Mesodermal cell (in vitro differentiated cells): ENCODE data around the gene FRMD1.

Experiments used
- H3K27ac ChIP-seq: 2 replicates; pipeline ENCODE4 v1.7.0; 2013; ENCODE audit warnings: mild to moderate bottlenecking, low read depth, low read length, moderate library complexity; ENCODE audit not compliant: severe bottlenecking
- H3K36me3 ChIP-seq: 2 replicates; pipeline ENCODE4 v1.7.1; 2013; ENCODE audit warnings: mild to moderate bottlenecking, low read length, moderate library complexity; ENCODE audit not compliant: control insufficient read depth, insufficient read depth
- H3K4me1 ChIP-seq: one replicate; pipeline ENCODE4 v1.7.1; 2013; ENCODE audit warnings: mild to moderate bottlenecking, low read length; ENCODE audit not compliant: insufficient read depth, control insufficient read depth, poor library complexity, severe bottlenecking
- H3K4me3 ChIP-seq: 2 replicates; pipeline ENCODE4 v1.7.0; 2013; ENCODE audit warnings: low read length, control low read depth, mild to moderate bottlenecking; ENCODE audit not compliant: insufficient read depth, poor library complexity, severe bottlenecking; ENCODE audit errors: extremely low read depth
- H3K9me3 ChIP-seq: 2 replicates; pipeline ENCODE4 v1.7.1; 2013; ENCODE audit warnings: mild to moderate bottlenecking, low read length, moderate library complexity; ENCODE audit not compliant: control insufficient read depth
- WGBS, 2 experiments: methylation state at CpG; one replicate each; pipeline ENCODE4 v1.1.5; 2013; ENCODE audit warnings: missing lambda C conversion rate in 2 of 2; ENCODE audit not compliant: insufficient coverage in 2 of 2; 5-methylcytosine and 5-hydroxymethylcytosine counted together

FRMD1 gene

DNA sequence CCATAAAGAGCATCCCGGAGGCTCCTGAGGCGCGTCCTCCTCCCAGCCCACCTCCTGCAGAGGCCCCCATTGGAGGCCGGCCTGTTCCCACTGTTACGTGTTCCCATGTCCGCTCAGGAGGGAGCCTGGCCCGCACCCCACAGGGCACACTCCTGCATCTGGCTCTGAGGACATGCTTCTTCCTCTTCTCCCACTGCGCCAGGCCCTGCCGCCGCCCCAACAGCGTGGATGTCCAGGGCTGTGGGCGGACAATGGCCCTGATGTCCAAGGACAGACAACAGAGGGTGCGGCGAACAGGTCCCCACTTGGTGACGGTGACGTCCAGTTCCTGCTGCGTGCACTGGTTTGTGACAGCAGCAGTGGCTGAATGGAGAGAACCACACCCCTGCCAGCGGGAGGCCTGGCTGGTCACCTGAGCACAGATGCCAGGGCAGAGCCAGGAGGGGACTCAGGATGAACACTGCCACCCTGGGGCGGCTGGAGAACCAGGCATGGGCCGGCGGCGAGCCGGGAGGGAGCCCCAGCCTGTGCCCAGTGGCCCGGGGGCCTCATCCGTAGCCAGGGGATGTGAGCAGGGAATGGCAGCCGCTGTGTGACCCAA is 26.6 kb downstream of the FRMD1 start:
- H3K4me3 ChIP-seq: no peak overlapping the region
- no peaks in the 10 kb centered on the region for H3K9me3 ChIP-seq
- H3K4me1 ChIP-seq: peaks cover 7% of the 10 kb centered on the region
- no peaks in the 10 kb centered on the region for H3K36me3 ChIP-seq
- 92 to 94% methylated on average over 23 to 26 of the region's 26 CpGs for WGBS, 2 experiments
- H3K27ac ChIP-seq: no peak overlapping the region

DNA sequence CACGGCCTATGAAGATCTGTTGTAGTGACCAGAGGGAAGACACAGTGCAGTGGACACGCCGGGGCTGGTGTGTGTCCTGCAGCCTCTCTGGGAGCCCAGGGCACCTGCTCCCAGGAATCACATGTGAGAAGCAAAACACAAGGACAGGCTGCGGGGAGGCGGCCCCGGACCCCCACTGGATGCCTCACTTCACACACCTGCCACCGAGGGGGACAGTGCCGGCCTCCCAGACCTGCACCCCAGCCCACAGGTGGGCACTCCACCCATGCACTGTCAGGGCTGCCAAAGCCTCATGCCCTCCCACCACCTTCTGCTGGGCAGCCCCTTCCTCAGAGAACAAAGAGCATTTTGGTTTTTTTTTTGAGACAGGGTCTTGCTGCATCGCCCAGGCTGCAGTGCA is 27.4 kb downstream of the FRMD1 start:
- Histone ChIP-seq H3K4me3 (no peak overlapping the region), H3K27ac (no peak overlapping the region), H3K36me3 (no peaks in the 10 kb centered on the region), H3K4me1 (peaks cover 7% of the 10 kb centered on the region), H3K9me3 (no peaks in the 10 kb centered on the region)
- WGBS, 2 experiments: 92 to 97% methylated on average over 7 to 8 of the region's 9 CpGs

DNA sequence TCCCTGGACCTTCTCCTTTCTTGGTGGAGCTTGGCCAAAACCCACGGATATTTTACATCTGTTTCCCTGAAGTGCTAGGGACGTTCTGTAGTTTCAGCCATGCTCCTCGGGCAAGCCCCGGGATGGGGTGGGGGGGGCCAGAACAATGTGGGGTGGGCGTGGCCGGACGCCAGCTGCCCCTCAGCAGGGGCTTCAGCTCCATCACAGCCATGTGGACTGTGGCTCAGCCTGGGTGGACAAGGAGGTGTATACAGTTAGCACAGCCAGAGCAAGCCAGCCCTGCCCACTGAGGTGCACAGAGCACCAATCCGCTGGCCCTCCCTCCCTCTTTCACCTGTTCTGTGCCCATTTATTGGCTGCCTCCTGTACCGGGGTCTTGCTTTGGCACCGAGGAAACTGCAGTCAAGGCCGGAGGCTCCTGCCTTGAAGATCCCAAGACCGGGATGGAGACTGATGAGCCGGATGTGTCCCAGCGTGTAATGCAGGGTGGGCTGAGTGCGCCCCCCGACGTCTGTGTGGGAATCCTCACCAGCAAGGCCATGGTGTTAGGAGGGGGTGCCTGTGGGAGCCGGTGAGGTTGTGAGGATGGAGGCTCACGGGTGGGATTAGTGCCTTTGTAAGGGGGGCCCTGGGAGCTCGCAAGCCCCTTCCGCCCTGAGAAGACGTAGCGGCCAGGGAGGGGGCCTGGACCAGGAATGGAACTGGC is 28.0 kb downstream of the FRMD1 start:
- WGBS, 2 experiments: 80 to 85% methylated on average over 11 to 18 of the region's 23 CpGs
- no peaks in the 10 kb centered on the region for H3K36me3 ChIP-seq
- H3K27ac ChIP-seq: no peak overlapping the region
- H3K4me3 ChIP-seq: no peak overlapping the region
- H3K4me1 ChIP-seq: peaks cover 7% of the 10 kb centered on the region
- H3K9me3 ChIP-seq: no peaks in the 10 kb centered on the region

DNA sequence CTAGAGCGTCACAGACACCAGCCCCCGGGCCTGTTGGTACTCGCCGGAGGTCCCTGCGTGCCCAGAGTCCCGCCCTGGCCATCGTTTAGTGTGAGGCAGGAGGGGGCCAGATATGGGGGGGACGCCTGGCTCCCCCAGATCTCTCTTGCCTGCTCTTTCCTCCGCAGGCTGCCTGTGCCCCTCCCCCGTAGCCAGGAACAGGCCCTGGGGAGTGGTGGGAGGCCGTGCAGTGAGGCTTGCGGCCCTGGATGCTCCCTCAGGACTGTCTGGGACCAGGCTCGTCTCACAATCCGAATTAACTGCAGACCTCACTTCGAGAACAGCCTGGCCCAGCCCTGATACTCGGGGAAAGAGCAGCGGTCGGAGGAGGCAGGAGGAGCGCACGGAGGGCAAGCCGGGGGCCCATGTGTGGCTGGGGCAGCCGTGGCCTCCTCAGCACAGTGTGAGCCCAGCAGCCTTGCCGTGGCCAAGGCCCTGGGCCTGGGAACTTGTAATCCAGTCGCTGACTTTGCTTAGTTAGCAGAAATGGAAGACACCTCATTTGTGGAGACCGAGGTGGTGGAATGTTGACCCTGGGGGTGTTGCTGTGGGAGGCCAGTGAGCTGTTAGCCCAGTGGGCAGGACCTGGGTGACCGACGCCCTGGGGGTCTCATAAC is 28.7 kb downstream of the FRMD1 start:
- Histone ChIP-seq H3K27ac (no peak overlapping the region), H3K4me1 (peaks cover 10% of the 10 kb centered on the region), H3K9me3 (no peaks in the 10 kb centered on the region), H3K36me3 (no peaks in the 10 kb centered on the region), H3K4me3 (no peak overlapping the region)
- 92 to 93% methylated on average over 18 to 25 of the region's 27 CpGs for WGBS, 2 experiments

DNA sequence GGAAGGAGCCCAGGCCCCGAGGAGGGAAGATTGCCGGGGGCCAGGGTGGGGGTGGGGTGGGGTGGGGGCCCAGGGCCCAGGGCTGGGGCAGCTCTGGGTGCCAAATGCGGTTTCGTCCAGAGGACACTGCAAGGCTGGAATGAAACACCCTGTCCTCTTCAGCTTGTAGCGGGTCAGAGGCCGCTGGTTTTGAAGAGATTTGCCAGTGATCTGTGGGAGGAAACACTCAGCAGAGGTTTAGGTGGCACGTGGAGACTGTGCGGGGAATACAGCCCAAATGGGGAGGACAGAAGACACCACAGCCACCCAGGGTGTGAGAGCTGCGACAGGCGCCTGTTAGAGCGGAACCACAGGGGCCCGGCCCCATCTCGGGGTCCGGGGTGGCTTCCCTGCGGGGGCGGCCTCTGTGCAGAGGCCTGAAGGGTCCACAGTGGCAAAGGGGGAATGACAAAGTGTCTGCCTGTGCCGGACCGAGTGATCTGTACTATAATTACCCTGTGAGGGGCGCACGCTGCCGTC is 29.2 kb downstream of the FRMD1 start:
- H3K36me3 ChIP-seq: no peaks in the 10 kb centered on the region
- H3K9me3 ChIP-seq: no peaks in the 10 kb centered on the region
- no peak overlapping the region for H3K4me3 ChIP-seq
- WGBS, 2 experiments: 88 to 95% methylated on average over 9 to 19 of the region's 21 CpGs
- H3K4me1 ChIP-seq: peaks cover 8% of the 10 kb centered on the region
- H3K27ac ChIP-seq: no peak overlapping the region

DNA sequence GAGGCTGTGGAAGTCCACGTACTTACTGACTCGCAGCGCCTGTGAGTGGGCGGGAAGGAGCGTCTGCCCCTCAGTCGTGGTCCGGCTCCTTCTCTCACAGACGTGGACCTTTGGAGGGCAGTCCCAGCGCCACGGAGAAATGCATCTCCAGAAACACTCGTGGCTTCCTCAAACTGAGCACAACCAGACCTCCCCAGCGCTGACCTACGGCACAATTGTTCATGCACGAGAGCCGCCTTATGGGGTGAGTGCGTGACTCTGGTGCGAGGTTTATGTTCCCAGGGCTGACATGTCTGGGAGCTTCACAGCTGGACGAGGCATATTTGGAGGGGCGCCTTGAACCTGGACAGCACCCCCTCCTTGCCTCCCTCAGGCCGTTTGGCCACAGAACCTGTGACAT is 29.7 kb downstream of the FRMD1 start:
- no peak overlapping the region for H3K4me3 ChIP-seq
- H3K36me3 ChIP-seq: no peaks in the 10 kb centered on the region
- H3K4me1 ChIP-seq: peaks cover 7% of the 10 kb centered on the region
- WGBS, 2 experiments: 97% methylated on average over 17 to 18 of the region's 20 CpGs
- H3K27ac ChIP-seq: no peak overlapping the region
- no peaks in the 10 kb centered on the region for H3K9me3 ChIP-seq

DNA sequence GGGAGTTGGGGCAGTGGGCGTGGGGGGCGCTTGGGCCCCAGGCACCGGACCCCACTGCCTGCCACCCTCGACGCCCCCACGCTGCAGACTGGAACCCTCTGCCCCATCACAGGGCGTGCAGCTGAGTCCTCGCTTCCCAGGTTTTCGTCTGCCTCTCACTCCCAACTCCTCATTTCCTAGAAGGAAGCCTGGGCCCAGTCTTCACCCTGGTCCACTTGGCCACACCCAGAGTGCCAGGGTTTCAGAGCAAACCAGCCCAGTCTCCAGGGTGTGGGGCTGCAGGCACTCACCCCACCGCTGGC is 30.3 kb downstream of the FRMD1 start:
- H3K4me3 ChIP-seq: no peak overlapping the region
- no peaks in the 10 kb centered on the region for H3K36me3 ChIP-seq
- peaks cover 7% of the 10 kb centered on the region for H3K4me1 ChIP-seq
- H3K9me3 ChIP-seq: no peaks in the 10 kb centered on the region
- no peak overlapping the region for H3K27ac ChIP-seq
- WGBS, 2 experiments: 95 to 99% methylated on average over 8 to 10 of the region's 10 CpGs

DNA sequence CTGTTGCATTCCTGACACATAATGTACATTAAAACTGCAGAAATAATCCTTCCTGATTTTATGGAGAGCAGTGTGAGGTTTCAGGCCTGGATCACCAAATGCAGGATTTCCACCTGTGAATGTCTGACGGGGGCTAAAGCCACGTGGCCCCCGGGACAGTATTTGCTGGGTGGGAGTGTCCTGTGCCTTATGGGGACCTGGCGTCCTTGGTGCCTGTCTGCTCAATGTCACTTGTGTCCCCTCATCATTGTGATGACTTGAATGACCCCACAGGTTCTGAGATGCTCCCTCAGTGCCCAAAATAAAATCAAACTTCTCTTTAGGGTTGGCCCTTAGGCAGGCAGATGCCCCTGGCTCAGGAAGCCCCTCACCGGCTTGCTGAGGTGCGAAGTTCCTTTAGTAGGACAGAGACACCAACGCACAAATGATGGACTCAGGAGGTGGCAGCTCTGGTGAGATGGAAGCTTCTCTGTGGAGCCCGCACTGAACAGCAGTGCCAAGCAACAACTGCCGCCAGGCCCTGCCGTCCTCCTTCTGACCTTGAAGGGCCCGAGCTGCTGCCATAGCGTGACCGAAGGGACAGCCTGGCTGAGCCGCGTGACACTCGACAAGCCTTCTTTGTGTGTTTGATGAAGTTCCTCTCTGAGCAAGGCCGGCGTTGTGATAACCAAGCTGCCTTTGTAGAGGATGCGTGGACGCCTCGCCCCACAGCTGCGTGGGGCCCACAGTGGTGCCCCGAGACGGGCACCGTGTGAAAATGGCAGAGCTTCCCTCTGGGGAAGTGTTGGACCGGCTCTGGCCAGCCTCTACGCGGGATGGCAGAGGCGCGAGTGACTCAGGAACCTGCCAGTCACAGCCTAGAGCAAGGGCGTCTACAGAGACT is 30.9 kb downstream of the FRMD1 start:
- H3K4me3 ChIP-seq: no peak overlapping the region
- peaks cover 7% of the 10 kb centered on the region for H3K4me1 ChIP-seq
- WGBS, 2 experiments: 94 to 95% methylated on average over 30 to 31 of the region's 31 CpGs
- H3K36me3 ChIP-seq: no peaks in the 10 kb centered on the region
- no peak overlapping the region for H3K27ac ChIP-seq
- H3K9me3 ChIP-seq: no peaks in the 10 kb centered on the region

DNA sequence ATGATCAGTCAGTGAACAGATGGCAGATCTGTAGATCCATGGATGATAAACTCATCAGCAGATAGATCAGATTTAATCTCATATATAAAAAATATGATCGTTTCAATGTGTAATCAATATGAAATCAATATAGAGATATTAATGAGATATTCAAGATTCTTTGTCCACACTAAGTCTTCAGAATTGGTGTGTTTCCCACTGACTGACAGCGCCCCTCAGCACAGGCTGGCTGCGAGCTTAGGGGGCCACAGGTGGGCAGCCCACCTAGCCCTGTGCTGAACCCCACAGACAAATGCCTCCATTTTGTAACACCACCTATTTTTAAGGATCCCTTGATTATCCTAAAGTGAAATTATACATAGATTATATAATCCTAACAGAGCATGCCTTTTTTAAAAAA is 32.3 kb downstream of the FRMD1 start:
- no peaks in the 10 kb centered on the region for H3K36me3 ChIP-seq
- 94% methylated on average over 2 of the region's 3 CpGs; no CpG with 5 or more reads in 1 of the 2 experiments for WGBS, 2 experiments
- no peak overlapping the region for H3K27ac ChIP-seq
- no peak overlapping the region for H3K4me3 ChIP-seq
- peaks cover 7% of the 10 kb centered on the region for H3K4me1 ChIP-seq
- H3K9me3 ChIP-seq: peaks cover 3% of the 10 kb centered on the region

DNA sequence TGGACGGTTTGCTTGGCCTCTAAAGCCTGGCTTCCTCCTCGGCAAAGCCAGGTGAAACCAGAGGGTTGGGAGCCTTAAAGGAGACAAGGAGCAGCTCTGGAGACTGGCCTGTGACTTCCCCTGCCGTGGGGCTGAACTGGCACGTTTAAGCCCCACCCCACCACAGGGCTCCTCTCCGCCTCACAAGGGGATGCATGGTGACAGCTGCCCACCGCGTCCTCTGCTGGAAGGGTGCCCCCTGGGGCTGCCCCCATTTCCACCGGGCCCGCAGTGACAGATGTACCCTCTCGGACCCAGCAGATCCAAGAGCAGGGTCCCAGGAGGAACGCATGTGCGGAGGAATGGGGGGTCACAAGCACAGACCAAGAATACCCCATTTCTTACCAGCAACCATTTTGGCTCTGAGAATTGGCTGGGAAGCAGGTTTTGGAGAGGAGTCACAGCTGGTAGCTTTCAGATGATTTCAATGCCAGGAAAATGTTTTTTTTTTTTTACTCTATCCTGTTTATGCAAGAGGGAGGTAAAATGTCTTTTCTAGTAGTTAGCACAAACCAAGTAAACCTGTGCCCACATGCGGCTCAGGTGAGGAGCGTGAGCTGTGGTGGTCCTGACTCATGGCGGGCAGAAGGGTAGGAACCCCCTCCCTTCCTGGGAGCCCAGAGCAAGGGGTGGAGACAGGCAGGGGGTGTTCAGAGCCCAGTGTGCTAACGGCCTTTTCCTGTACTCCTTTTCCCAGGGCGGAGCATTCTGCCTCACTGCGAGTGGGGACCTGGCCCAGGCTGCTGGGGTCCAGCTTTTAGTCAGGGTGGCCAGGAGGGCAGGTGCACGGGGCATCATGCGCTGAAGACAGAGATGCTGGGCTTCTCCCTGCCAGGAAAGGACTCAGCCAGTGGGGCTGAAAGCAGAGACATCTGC is 33.0 kb downstream of the FRMD1 start:
- peaks cover 7% of the 10 kb centered on the region for H3K4me1 ChIP-seq
- WGBS, 2 experiments: 82 to 86% methylated on average over 16 to 17 of the region's 20 CpGs
- no peak overlapping the region for H3K27ac ChIP-seq
- H3K4me3 ChIP-seq: no peak overlapping the region
- no peaks in the 10 kb centered on the region for H3K36me3 ChIP-seq
- H3K9me3 ChIP-seq: peaks cover 7% of the 10 kb centered on the region
